SK-N-SH treated with all-trans-retinoic acid at 6 μM for 48 hours (cell line): ENCODE results near the gene ATRNL1.

ENCODE experiments used
- ATAC-seq: fragments of 200-7000 bp; cut with Tn5 transposase; 3 replicates; pipeline ENCODE4 v1.9.1; 2020; ENCODE audit warnings: mild to moderate bottlenecking, moderate library complexity
- ARNTL ChIP-seq: fragments of 450-650 bp; formaldehyde crosslinking; IDR thresholded peaks from 2 replicates; pipeline ENCODE4 v1.5.0; 2020; ENCODE audit warnings: low read depth, mild to moderate bottlenecking, moderate library complexity, borderline replicate concordance
- BACH2 ChIP-seq: fragments of 250-450 bp; sonication (Bioruptor Pico); IDR thresholded peaks from 2 replicates; pipeline ENCODE4 v1.9.0; 2021; ENCODE audit warnings: mild to moderate bottlenecking, borderline replicate concordance
- CSDC2 ChIP-seq: fragments of 250-450 bp; sonication (Bioruptor Pico); IDR thresholded peaks from 2 replicates; pipeline ENCODE4 v1.5.0; 2020; ENCODE audit warnings: mild to moderate bottlenecking, moderate library complexity
- ESRRG ChIP-seq: fragments of 250-450 bp; sonication (Bioruptor Pico); IDR thresholded peaks from 2 replicates; pipeline ENCODE4 v1.6.1; 2021; ENCODE audit warnings: mild to moderate bottlenecking
- ISL1 ChIP-seq: fragments of 250-450 bp; sonication (Bioruptor Pico); IDR thresholded peaks from 2 replicates; pipeline ENCODE4 v2.1.2; 2022; ENCODE audit warnings: mild to moderate bottlenecking, moderate library complexity
- OSR1 ChIP-seq: fragments of 250-450 bp; sonication (Bioruptor Pico); IDR thresholded peaks from 2 replicates; pipeline ENCODE4 v1.8.0; 2022; ENCODE audit warnings: moderate library complexity, mild to moderate bottlenecking, inconsistent platforms
- PATZ1 ChIP-seq: fragments of 250-450 bp; sonication (Bioruptor Pico); IDR thresholded peaks from 2 replicates; pipeline ENCODE4 v1.8.0; 2020; ENCODE audit warnings: mild to moderate bottlenecking, moderate library complexity, borderline replicate concordance
- PPARA ChIP-seq: fragments of 250-450 bp; sonication (Bioruptor Pico); IDR thresholded peaks from 2 replicates; pipeline ENCODE4 v1.5.0; 2020; ENCODE audit warnings: mild to moderate bottlenecking, borderline replicate concordance
- RARB ChIP-seq: fragments of 250-450 bp; sonication (Bioruptor Pico); IDR thresholded peaks from 2 replicates; pipeline ENCODE4 v1.8.0; 2021; ENCODE audit warnings: mild to moderate bottlenecking, moderate library complexity
- SNAI2 ChIP-seq: fragments of 250-450 bp; sonication (Bioruptor Pico); IDR thresholded peaks from 2 replicates; pipeline ENCODE4 v1.5.0; 2020; ENCODE audit warnings: mild to moderate bottlenecking, moderate library complexity
- TCF4 ChIP-seq: fragments of 250-450 bp; sonication (Bioruptor Pico); IDR thresholded peaks from 2 replicates; pipeline ENCODE4 v1.8.0; 2021; ENCODE audit warnings: mild to moderate bottlenecking, moderate library complexity, borderline replicate concordance
- TOX ChIP-seq: fragments of 250-450 bp; sonication (Bioruptor Pico); IDR thresholded peaks from 2 replicates; pipeline ENCODE4 v1.8.0; 2021; ENCODE audit warnings: mild to moderate bottlenecking, moderate library complexity, borderline replicate concordance
- ZC3H10 ChIP-seq: fragments of 250-450 bp; sonication (Bioruptor Pico); IDR thresholded peaks from 2 replicates; pipeline ENCODE4 v1.5.1; 2021; ENCODE audit warnings: mild to moderate bottlenecking, moderate library complexity
- ZFP3 ChIP-seq: fragments of 250-450 bp; sonication (Bioruptor Pico); IDR thresholded peaks from 2 replicates; pipeline ENCODE4 v1.5.0; 2020; ENCODE audit warnings: mild to moderate bottlenecking, moderate library complexity
- ZFP30 ChIP-seq: fragments of 450-650 bp; formaldehyde crosslinking; IDR thresholded peaks from 2 replicates; pipeline ENCODE4 v1.5.0; 2022; ENCODE audit warnings: mild to moderate bottlenecking, moderate library complexity
- ZNF70 ChIP-seq: fragments of 450-650 bp; formaldehyde crosslinking; IDR thresholded peaks from 2 replicates; pipeline ENCODE4 v1.5.0; 2020; ENCODE audit warnings: mild to moderate bottlenecking, moderate library complexity
- TF ChIP-seq, protein P1 (sequence below): fragments of 250-450 bp; sonication (Bioruptor Pico); IDR thresholded peaks from 2 replicates; pipeline ENCODE4 v1.5.1; 2020; ENCODE audit warnings: low read depth, mild to moderate bottlenecking, moderate library complexity
- TF ChIP-seq, protein P2 (sequence below): fragments of 250-450 bp; sonication (Bioruptor Pico); IDR thresholded peaks from 2 replicates; pipeline ENCODE4 v1.8.0; 2021; ENCODE audit warnings: low read depth, mild to moderate bottlenecking, moderate library complexity, borderline replicate concordance
- TF ChIP-seq, protein P3 (sequence below): fragments of 250-450 bp; sonication (Bioruptor Pico); IDR thresholded peaks from 2 replicates; pipeline ENCODE4 v1.5.1; 2021; ENCODE audit warnings: mild to moderate bottlenecking, moderate library complexity
- TF ChIP-seq, protein P4 (sequence below): fragments of 250-450 bp; sonication (Bioruptor Pico); IDR thresholded peaks from 2 replicates; pipeline ENCODE4 v1.5.0; 2020; ENCODE audit warnings: mild to moderate bottlenecking, moderate library complexity

ATRNL1 gene

DNA sequence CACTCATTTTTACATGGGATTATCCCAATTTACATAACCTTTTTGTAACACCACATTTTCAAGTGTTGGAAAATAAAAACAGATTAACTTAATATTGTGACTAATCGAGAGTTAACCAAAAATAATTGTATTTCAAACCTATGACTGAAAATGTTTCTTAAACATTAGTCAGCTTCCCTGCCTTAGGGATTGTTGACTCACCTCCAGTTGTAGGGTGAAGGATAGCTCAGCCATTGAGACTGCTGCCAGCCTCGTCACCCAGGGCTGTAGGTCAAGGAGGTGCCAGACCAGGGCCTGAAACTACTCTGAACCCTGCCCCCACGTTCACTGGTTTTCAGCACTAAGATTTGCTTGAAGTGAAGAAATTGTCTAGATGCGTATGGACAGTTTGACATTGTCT is 828.6 kb downstream of the ATRNL1 start:
- ATAC-seq = no peak

GRCh38 chr10:115931309-115931708 is 838.1 kb downstream of the ATRNL1 start:
- no peak for ATAC-seq
- TF ChIP-seq PATZ1 (CRISPR knock-in tag) (no peak), ARNTL (no peak), TCF4 (CRISPR knock-in tag) (no peak), TOX (CRISPR knock-in tag) (no peak), ISL1 (CRISPR knock-in tag) (no peak), ZC3H10 (CRISPR knock-in tag) (no peak)
- TF ChIP-seq, protein P1, sequence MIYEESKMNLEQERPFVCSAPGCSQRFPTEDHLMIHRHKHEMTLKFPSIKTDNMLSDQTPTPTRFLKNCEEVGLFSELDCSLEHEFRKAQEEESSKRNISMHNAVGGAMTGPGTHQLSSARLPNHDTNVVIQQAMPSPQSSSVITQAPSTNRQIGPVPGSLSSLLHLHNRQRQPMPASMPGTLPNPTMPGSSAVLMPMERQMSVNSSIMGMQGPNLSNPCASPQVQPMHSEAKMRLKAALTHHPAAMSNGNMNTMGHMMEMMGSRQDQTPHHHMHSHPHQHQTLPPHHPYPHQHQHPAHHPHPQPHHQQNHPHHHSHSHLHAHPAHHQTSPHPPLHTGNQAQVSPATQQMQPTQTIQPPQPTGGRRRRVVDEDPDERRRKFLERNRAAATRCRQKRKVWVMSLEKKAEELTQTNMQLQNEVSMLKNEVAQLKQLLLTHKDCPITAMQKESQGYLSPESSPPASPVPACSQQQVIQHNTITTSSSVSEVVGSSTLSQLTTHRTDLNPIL (CRISPR knock-in tag) = no peak
- TF ChIP-seq, protein P2, sequence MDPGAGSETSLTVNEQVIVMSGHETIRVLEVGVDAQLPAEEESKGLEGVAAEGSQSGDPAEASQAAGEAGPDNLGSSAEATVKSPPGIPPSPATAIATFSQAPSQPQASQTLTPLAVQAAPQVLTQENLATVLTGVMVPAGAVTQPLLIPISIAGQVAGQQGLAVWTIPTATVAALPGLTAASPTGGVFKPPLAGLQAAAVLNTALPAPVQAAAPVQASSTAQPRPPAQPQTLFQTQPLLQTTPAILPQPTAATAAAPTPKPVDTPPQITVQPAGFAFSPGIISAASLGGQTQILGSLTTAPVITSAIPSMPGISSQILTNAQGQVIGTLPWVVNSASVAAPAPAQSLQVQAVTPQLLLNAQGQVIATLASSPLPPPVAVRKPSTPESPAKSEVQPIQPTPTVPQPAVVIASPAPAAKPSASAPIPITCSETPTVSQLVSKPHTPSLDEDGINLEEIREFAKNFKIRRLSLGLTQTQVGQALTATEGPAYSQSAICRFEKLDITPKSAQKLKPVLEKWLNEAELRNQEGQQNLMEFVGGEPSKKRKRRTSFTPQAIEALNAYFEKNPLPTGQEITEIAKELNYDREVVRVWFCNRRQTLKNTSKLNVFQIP = no peak
- TF ChIP-seq, protein P3, sequence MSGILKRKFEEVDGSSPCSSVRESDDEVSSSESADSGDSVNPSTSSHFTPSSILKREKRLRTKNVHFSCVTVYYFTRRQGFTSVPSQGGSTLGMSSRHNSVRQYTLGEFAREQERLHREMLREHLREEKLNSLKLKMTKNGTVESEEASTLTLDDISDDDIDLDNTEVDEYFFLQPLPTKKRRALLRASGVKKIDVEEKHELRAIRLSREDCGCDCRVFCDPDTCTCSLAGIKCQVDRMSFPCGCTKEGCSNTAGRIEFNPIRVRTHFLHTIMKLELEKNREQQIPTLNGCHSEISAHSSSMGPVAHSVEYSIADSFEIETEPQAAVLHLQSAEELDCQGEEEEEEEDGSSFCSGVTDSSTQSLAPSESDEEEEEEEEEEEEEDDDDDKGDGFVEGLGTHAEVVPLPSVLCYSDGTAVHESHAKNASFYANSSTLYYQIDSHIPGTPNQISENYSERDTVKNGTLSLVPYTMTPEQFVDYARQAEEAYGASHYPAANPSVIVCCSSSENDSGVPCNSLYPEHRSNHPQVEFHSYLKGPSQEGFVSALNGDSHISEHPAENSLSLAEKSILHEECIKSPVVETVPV = no peak

More for the DNA sequence above, 828.6 kb downstream of the ATRNL1 start:
- TF ChIP-seq BACH2 = no peak
- no peak for TF ChIP-seq ARNTL
- no peak for TF ChIP-seq ZFP3 (CRISPR knock-in tag)
- TF ChIP-seq SNAI2 = no peak
- no peak for TF ChIP-seq ZC3H10 (CRISPR knock-in tag)
- TF ChIP-seq, protein P4, sequence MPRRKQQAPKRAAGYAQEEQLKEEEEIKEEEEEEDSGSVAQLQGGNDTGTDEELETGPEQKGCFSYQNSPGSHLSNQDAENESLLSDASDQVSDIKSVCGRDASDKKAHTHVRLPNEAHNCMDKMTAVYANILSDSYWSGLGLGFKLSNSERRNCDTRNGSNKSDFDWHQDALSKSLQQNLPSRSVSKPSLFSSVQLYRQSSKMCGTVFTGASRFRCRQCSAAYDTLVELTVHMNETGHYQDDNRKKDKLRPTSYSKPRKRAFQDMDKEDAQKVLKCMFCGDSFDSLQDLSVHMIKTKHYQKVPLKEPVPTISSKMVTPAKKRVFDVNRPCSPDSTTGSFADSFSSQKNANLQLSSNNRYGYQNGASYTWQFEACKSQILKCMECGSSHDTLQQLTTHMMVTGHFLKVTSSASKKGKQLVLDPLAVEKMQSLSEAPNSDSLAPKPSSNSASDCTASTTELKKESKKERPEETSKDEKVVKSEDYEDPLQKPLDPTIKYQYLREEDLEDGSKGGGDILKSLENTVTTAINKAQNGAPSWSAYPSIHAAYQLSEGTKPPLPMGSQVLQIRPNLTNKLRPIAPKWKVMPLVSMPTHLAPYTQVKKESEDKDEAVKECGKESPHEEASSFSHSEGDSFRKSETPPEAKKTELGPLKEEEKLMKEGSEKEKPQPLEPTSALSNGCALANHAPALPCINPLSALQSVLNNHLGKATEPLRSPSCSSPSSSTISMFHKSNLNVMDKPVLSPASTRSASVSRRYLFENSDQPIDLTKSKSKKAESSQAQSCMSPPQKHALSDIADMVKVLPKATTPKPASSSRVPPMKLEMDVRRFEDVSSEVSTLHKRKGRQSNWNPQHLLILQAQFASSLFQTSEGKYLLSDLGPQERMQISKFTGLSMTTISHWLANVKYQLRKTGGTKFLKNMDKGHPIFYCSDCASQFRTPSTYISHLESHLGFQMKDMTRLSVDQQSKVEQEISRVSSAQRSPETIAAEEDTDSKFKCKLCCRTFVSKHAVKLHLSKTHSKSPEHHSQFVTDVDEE (CRISPR knock-in tag) = no peak
- TF ChIP-seq, protein P1 (CRISPR knock-in tag) = no peak
- TF ChIP-seq ESRRG (CRISPR knock-in tag) = no peak
- no peak for TF ChIP-seq ZFP30
- TF ChIP-seq, protein P3 = no peak
- TF ChIP-seq PATZ1 (CRISPR knock-in tag) = no peak
- TF ChIP-seq TCF4 (CRISPR knock-in tag) = no peak
- TF ChIP-seq PPARA (CRISPR knock-in tag) = no peak
- no peak for TF ChIP-seq RARB (CRISPR knock-in tag)
- TF ChIP-seq, protein P2 = no peak
- no peak for TF ChIP-seq OSR1
- no peak for TF ChIP-seq TOX (CRISPR knock-in tag)
- TF ChIP-seq CSDC2 = no peak
- no peak for TF ChIP-seq ZNF70
